Fibroblast of villous mesenchyme (primary cell): ENCODE data around the gene PLCXD3. TPM values are rescaled to one million over a fixed set of nuclear protein-coding genes. Genes with fewer than 3 reads are reported as not detected.

ENCODE experiments used
- DNase-seq: peaks from one replicate; pipeline ENCODE4 v3.0.0-alpha.2; 2010; ENCODE audit warnings: low read depth
- H3K4me3 ChIP-seq: 2 replicates; pipeline ENCODE4 v1.5.1; 2011; ENCODE audit warnings: low read depth, mild to moderate bottlenecking, low read length
- total RNA-seq: library from RNA; depleted of rRNA; stranded (reverse); fragments of >200 nt; gene quantifications from 2 replicates; pipeline ENCODE4 v1.2.3, GENCODE V29; 2012
- TF ChIP-seq, protein P1 (sequence below): IDR thresholded peaks from 2 replicates; pipeline ENCODE4 v1.5.1; 2012; ENCODE audit warnings: low read depth, mild to moderate bottlenecking, low read length; ENCODE audit not compliant: insufficient read depth

The PLCXD3 gene
- total RNA-seq, 1 donor = 0.43 TPM

DNA sequence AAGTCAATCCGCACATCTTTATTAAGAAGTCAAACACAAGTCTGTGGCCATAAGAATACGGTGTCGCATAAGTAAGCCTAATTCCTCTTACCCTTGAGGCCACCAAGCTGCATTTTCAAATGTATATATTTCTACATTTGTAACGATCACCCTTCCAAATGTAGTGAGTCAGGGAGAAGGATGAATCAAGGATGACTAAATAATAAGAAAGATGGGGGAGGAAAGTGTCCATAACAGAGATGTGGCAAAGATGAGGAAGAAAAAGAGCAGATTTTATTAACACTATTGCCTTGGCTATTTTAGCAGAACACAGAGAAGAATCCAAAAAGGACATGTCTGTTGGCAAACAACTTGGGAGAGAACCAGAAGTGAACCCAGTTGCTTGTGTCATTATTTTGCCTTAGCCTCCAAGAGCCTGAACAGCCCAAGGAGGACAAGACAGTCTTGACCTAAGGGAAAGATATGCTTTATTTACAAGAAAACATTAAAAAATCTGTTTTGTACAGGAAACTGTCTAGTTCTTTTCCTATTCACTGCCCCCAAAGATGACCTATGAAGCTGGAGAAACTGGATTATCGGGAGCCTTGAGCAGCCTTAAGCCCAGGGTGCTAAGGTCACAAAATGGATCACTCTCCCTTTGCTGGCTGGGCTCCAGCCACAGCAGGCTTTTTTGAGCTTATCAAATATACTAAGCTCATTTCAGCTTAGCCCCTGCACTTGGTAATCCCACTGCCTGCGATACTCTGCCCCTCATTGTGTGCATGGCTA is 101.5 kb downstream of the PLCXD3 start:
- H3K4me3 ChIP-seq = no peak overlapping the region
- peak; percentile 13 for DNase-seq
- TF ChIP-seq, protein P1, sequence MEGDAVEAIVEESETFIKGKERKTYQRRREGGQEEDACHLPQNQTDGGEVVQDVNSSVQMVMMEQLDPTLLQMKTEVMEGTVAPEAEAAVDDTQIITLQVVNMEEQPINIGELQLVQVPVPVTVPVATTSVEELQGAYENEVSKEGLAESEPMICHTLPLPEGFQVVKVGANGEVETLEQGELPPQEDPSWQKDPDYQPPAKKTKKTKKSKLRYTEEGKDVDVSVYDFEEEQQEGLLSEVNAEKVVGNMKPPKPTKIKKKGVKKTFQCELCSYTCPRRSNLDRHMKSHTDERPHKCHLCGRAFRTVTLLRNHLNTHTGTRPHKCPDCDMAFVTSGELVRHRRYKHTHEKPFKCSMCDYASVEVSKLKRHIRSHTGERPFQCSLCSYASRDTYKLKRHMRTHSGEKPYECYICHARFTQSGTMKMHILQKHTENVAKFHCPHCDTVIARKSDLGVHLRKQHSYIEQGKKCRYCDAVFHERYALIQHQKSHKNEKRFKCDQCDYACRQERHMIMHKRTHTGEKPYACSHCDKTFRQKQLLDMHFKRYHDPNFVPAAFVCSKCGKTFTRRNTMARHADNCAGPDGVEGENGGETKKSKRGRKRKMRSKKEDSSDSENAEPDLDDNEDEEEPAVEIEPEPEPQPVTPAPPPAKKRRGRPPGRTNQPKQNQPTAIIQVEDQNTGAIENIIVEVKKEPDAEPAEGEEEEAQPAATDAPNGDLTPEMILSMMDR = no peak

DNA sequence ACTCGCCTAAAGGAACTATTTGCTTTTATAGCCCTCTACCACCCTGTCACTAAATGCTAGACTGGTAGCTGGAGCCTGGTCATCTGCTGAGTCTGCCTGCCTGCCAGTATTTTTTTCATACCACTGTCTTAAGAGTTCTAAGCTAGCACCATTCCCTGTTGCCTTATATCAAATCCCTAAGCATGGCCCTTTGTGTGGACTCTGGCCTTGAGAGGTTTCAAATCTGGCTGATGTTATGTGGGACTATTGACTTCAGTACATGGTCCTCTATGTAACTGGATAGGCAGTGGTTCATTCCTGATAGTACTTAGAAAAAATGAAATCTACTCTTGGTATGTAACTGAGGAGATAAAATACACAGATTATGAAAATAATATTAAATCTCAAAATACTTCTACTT is 103.5 kb downstream of the PLCXD3 start:
- TF ChIP-seq, protein P1 = no peak
- H3K4me3 ChIP-seq = no peak overlapping the region
- no peak for DNase-seq

DNA sequence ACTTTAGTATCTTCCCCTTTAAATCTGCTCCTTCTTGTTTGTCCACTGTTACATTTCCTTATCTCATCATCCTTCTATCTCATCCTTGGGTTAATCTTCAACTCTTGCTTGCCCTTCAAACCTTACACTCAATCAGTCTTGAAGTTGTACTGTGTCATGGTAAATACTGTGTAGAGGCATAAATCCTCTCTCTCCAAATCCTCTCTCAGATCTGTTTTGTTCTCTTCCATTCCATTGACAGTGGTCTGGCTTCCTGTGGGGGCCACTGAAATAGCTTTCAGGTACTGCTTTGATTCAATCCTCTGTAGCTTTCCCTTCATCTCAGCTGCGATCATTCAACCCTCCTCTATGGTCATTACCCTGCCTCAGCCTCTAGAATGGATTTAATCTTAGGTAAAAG is 104.0 kb downstream of the PLCXD3 start:
- no peak overlapping the region for H3K4me3 ChIP-seq
- TF ChIP-seq, protein P1 = no peak
- no peak for DNase-seq

DNA sequence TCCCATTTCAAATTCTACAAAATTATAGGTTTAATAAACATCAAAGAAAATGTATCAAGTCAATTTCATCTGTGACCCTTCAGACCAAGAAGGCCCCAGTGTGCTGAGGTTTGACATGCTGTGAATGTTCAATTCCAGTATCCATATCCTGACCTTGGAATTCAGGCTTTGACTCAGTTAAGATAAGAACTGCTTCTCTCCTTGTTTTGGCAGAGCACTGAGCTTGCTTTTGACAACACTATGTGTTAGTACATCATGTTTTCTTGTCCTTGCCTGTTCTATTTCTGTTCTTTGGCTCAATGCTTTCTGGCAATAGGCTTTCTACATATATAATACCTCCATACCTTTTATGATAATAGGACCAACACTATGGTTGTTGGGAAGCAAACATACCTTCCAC is 105.6 kb downstream of the PLCXD3 start:
- no peak for DNase-seq
- TF ChIP-seq, protein P1 = no peak
- no peak overlapping the region for H3K4me3 ChIP-seq

DNA sequence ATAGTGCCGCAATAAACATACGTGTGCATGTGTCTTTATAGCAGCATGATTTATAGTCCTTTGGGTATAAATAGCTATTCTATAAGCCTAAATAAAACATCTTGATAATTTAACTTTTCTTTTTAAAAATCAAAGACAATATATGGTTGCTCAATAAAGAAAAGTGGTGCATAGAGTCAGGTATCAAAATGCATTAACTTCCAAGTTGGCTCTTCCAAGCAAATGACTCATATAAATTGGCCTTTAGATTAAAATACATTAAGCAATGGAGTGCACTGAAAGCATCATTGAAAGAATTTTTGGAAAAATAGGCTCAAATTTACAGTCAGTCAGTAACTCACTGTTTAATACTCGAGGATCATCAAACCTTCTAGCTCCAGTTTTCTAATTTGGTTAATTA is 106.6 kb downstream of the PLCXD3 start:
- DNase-seq = no peak
- H3K4me3 ChIP-seq = no peak overlapping the region
- TF ChIP-seq, protein P1 = no peak

DNA sequence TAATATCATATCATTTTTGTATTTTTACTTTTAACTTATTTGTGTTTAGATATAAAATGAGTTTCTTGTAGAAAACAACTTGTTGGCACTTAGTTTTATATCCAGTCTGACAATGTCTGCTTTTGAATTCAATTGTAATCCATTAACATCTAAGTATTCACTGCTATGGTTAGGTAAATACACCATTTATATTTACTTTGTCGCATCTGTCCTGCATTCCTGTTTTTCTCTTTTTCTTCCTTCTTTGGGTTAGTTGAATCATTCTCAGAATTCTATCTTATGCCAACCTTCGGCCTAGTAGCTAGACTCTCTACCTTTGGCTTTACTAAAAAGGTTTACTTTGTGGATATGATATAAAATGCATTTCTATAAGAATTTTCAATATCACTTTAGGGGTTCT is 107.6 kb downstream of the PLCXD3 start:
- no peak for DNase-seq
- H3K4me3 ChIP-seq = no peak overlapping the region
- TF ChIP-seq, protein P1 = no peak

DNA sequence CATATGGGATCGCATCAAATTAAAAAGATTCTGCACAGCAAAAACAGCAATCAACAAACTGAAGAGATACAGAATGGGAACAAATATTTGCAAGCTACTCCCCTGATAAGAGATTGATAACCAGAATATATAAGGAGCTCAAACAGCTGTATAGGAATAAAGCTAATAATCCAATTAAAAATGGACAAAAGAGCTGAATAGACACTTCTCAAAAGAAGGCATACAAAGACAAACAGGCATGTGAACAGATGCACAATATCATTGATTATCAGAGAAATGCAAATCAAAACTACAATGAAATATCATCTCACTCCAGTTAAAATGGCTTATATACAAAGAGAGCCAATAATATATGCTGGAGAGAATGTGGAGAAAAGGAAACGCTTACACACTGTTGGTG is 110.6 kb downstream of the PLCXD3 start:
- DNase-seq = no peak
- TF ChIP-seq, protein P1 = no peak
- H3K4me3 ChIP-seq = no peak overlapping the region
